Urinary bladder (tissue), 4 donors: ENCODE results near the gene CDKL4. TPM values are rescaled to one million over a fixed set of nuclear protein-coding genes. Genes with fewer than 3 reads are reported as not detected.

Source experiments
- DNase-seq: peaks from one replicate; pipeline ENCODE4 v3.0.0-alpha.2; 2015; ENCODE audit errors: extremely low spot score
- H3K27ac ChIP-seq: one replicate; pipeline ENCODE4 v1.5.1; 2013; ENCODE audit warnings: low read depth, mild to moderate bottlenecking, moderate library complexity
- H3K36me3 ChIP-seq: one replicate; pipeline ENCODE4 v1.6.1; 2013; ENCODE audit warnings: mild to moderate bottlenecking, moderate library complexity; ENCODE audit not compliant: insufficient read depth
- H3K4me1 ChIP-seq: one replicate; pipeline ENCODE4 v1.6.1; 2013; ENCODE audit warnings: mild to moderate bottlenecking, moderate library complexity; ENCODE audit not compliant: insufficient read depth
- H3K4me3 ChIP-seq: one replicate; pipeline ENCODE4 v1.5.1; 2013; ENCODE audit warnings: low read depth, low read length
- WGBS: extraction: QIAGEN DNeasy Blood & Tissue Kit; methylation state at CpG from one replicate; pipeline ENCODE4 v1.1.7; 2013; 5-methylcytosine and 5-hydroxymethylcytosine counted together
- polyA plus RNA-seq: library from polyadenylated mRNA; stranded (reverse); fragments of 200-250 nt; gene quantifications from one replicate; pipeline ENCODE4 v1.2.3, GENCODE V29; 2013
- total RNA-seq: library from RNA; depleted of rRNA; stranded (reverse); fragments of >200 nt; gene quantifications from one replicate; pipeline ENCODE4 v1.2.3, GENCODE V29; 2014
- donor health status: healthy with polysubstance abuse.
- donor health status: healthy.

Gene CDKL4
- total RNA-seq (7.5 TPM), polyA plus RNA-seq (0.11 TPM)

DNA sequence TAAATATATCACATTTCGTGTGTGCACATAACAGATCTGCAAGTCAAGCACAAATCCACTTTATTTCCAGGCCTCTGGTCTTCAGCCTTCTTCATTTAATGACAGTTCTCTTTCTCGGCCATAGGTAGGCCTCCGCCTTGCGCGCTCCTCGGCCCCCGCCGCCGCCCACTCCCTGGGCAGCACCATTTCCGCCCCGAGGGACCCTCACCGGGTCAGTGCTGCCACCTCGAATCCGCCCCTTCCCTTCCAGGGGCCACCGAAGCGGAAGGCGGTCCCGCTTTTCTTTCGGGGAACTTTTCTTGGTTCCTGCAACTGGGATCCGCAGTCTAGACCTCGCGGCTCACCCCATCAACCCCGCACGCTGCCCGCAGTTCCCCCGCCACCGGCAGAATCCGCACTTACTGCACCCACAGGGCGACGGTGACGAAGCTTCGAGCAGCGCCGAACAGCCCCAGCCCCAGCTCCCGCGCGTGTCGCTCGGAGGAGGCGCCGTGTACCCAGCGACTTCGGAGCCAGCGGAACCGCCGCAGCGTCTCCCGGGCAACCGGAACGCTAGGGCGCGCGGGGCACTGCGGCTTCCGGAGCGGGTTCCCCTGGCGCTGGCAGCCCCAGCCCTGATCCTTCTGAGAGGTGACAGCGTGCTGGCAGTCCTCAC is at the start of gene CDKL4:
CDKL4 (minus strand) TSS at position 502 of the 655 bp plus-strand sequence.
- WGBS = 53% methylated on average over 58 of the region's 58 CpGs
- H3K4me3 ChIP-seq = no peak within 1 kb of the TSS
- no peak within 1 kb of the TSS for H3K27ac ChIP-seq
- H3K4me1 ChIP-seq = no peaks in the 10 kb centered on the region
- DNase-seq = no peak
- H3K36me3 ChIP-seq = no peaks in the 10 kb centered on the region

- Histone ChIP-seq H3K27ac (no peak overlapping the region), H3K36me3 (peaks cover 3% of the 10 kb centered on the region), H3K4me1 (no peaks in the 10 kb centered on the region), H3K4me3 (no peak overlapping the region)
- WGBS = 94% methylated on average over 6 of the region's 6 CpGs
- DNase-seq = no peak
Measured at GRCh38 chr2:39290433-39290832, 46.7 kb upstream of the CDKL4 start.

- no peak overlapping the region for H3K27ac ChIP-seq
- peaks cover 5% of the 10 kb centered on the region for H3K36me3 ChIP-seq
- DNase-seq = no peak
- no peak overlapping the region for H3K4me3 ChIP-seq
- no peaks in the 10 kb centered on the region for H3K4me1 ChIP-seq
Measured at GRCh38 chr2:39289609-39290008, 45.8 kb upstream of the CDKL4 start.

- H3K4me1 ChIP-seq = no peaks in the 10 kb centered on the region
- no peak overlapping the region for H3K4me3 ChIP-seq
- H3K27ac ChIP-seq = no peak overlapping the region
- H3K36me3 ChIP-seq = peaks cover 9% of the 10 kb centered on the region
- DNase-seq = no peak
- WGBS = 95% methylated on average over 1 of the region's 1 CpG
Measured at GRCh38 chr2:39283561-39283960, 39.8 kb upstream of the CDKL4 start.

DNA sequence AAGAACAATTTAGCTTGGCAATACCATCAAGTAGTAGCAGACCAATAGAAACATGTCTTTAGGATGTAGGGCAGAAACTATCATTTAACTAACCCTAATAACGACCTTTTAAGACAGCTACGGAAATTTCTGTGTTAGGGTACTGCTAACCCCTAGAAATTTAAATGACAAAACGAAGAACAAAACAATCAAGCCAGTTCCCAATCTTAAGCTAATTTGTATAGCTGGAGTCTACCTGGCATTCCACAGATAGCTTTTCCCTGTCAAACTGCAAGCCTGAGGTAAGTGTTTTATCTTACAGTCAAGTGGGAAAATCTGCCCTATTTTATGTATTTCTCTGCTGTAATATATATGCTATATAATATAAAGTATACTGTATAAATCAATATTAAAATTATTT is 37.6 kb upstream of the CDKL4 start:
- 90% methylated on average over 3 of the region's 3 CpGs for WGBS

DNA sequence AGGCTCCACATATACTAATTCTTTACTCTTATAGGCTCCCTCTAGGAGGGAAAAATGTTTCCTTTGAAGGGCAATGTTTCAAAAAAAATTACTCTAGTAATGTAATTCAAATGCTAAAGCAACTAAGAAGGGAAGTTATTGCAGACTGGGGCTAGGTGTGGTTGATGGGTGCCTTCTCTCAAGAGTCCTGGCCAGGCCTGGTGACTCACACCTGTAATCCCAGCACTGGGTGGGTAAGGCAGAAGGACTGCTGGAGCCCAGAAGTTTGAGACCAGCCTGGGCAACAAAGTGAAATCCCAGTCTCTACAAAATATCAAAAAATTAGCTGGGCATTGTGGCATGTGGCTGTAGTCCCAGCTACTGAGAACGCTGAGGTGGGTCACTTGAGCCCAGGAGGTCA is 31.2 kb upstream of the CDKL4 start:
- no peak overlapping the region for H3K27ac ChIP-seq

More for the DNA sequence above, 37.6 kb upstream of the CDKL4 start:
- Histone ChIP-seq H3K27ac (no peak overlapping the region), H3K36me3 (peaks cover 9% of the 10 kb centered on the region), H3K4me3 (no peak overlapping the region), H3K4me1 (no peaks in the 10 kb centered on the region)
- no peak for DNase-seq

DNA sequence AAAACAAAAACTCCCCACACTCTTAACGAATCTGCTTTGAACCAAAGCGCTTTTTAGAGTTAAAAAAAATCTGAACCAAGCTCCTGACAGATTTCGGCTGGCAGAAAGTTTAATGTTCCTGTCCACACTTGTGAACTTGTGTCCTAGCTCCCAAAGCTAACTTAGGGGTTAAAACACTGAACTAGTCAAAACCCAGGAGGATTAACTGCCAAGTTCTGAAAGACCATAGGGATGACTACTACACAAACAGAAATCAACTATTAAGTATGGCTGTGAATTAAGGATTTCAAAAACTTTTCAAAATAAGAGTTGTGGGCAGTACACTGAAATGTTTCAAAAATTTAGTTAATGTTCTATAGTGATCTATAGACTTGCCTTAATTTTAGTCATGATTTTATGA is 26.2 kb upstream of the CDKL4 start:
- Histone ChIP-seq H3K4me3 (no peak overlapping the region), H3K36me3 (no peaks in the 10 kb centered on the region), H3K4me1 (no peaks in the 10 kb centered on the region), H3K27ac (no peak overlapping the region)
- no peak for DNase-seq
- WGBS = 82% methylated on average over 3 of the region's 3 CpGs

More for the DNA sequence above, 31.2 kb upstream of the CDKL4 start:
- DNase-seq = no peak
- WGBS = 95% methylated on average over 1 of the region's 1 CpG
- no peaks in the 10 kb centered on the region for H3K36me3 ChIP-seq
- no peaks in the 10 kb centered on the region for H3K4me1 ChIP-seq
- H3K4me3 ChIP-seq = no peak overlapping the region

DNA sequence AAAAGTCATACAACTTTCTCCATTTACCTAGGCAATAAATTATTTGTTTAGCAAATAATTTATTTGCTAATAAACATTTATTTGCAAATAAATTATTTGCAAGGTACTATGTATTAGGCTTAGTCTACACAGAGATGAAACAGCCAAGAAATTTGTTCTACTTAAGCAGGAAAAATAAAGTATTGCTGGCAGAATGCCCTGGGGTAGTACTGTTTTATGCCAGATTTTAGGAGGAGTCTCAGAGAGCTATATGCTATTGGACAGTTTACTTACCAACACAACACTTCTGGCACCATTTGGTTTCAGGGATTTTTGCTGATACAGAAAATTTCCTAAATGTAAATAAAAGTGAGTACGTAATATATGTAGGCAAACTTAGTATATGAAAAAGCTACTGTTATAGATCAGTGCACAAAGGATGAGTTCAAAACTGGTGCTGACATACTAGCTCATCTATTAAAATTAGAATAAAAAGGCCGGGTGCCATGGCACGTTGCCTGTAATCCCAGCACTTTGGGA is 23.2 kb upstream of the CDKL4 start:
- Histone ChIP-seq H3K36me3 (no peaks in the 10 kb centered on the region), H3K27ac (no peak overlapping the region), H3K4me1 (no peaks in the 10 kb centered on the region), H3K4me3 (no peak overlapping the region)
- no peak for DNase-seq
- 79% methylated on average over 3 of the region's 3 CpGs for WGBS

DNA sequence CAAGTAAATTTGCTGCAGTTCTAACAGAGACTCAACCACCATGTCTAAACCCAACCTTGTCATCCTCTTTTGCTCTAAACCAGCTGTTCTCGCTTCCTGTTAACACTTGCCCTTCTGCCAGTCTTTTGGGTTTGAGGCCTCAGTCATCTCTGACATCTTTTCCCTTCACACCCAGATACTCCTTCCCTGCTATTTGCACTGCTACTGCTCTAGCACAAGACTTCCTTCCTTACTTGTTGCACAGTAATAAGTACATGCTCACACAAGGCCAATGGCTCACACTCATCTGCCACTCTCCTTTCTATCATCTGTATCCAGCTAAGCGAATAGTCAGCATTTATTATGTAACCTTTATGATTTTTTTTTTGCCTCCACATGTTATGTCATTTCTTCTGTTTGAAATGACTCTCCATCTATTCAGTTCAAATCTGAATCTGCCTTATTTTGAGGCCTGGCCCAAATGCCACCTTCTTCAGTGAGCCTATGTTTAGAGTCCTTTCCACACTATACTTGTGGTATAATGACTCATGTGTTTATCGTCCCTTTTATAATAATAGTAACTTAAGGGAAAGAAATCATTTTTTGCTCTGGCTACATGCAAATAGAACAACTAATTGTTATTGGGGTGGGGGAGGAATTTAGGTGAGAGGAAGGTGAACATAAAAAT is 22.5 kb upstream of the CDKL4 start:
- H3K27ac ChIP-seq = no peak overlapping the region
- WGBS = 89% methylated on average over 3 of the region's 3 CpGs
- no peaks in the 10 kb centered on the region for H3K4me1 ChIP-seq
- H3K4me3 ChIP-seq = no peak overlapping the region
- no peak for DNase-seq
- no peaks in the 10 kb centered on the region for H3K36me3 ChIP-seq

DNA sequence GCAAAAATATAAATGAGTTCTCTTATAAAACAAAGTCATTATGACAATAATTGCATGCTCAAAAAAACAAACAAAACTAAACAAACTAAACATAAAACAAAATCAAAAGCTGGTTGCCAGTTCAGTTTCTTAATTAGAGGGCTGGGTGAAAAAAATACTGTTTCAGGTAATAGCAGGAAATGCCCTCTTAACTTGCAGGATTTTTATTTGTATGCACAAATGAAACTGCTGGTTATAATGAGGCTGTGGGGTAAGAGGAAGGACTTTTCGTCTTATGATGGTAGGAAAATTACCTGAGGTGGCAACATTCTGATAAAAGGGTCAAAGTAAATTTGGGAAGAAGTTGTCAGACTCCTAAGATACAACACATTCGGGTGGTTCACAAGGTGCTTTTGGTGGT is 21.5 kb upstream of the CDKL4 start:
- no peak for DNase-seq
- no peaks in the 10 kb centered on the region for H3K36me3 ChIP-seq
- 89% methylated on average over 2 of the region's 2 CpGs for WGBS
- H3K4me1 ChIP-seq = no peaks in the 10 kb centered on the region
- H3K27ac ChIP-seq = no peak overlapping the region
- H3K4me3 ChIP-seq = no peak overlapping the region

DNA sequence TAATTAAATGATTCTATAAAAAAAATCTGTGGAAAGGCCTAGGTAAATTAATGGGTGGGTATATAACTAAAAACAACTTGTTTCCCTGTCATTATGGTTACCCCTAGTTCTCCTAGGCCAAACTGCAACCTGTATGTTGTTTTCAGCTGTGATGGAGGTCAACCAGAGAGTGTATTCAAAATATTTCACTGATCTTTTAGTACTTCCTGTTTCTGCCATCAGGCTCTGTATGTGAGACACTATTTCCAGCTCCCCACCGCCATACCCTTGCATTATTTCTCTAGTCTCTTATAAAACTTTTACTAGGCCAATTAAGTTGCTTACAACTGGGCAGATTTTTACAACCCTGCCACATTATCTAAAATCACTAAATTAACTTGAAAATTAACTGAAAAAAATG is 21.0 kb upstream of the CDKL4 start:
- no peaks in the 10 kb centered on the region for H3K36me3 ChIP-seq
- WGBS = 66% methylated on average over 1 of the region's 1 CpG

GRCh38 chr2:39260087-39260486 is 16.3 kb upstream of the CDKL4 start:
- WGBS = 95% methylated on average over 4 of the region's 4 CpGs
- H3K27ac ChIP-seq = no peak overlapping the region
- DNase-seq = no peak
- H3K36me3 ChIP-seq = no peaks in the 10 kb centered on the region
- no peak overlapping the region for H3K4me3 ChIP-seq
- H3K4me1 ChIP-seq = no peaks in the 10 kb centered on the region

More for the DNA sequence above, 21.0 kb upstream of the CDKL4 start:
- H3K27ac ChIP-seq = no peak overlapping the region
- no peak for DNase-seq
- no peaks in the 10 kb centered on the region for H3K4me1 ChIP-seq
- H3K4me3 ChIP-seq = no peak overlapping the region

GRCh38 chr2:39256040-39256439 is 12.3 kb upstream of the CDKL4 start:
- H3K36me3 ChIP-seq = no peaks in the 10 kb centered on the region
- H3K4me1 ChIP-seq = no peaks in the 10 kb centered on the region
- no peak overlapping the region for H3K27ac ChIP-seq
- no peak for DNase-seq
- H3K4me3 ChIP-seq = no peak overlapping the region

- Histone ChIP-seq H3K36me3 (no peaks in the 10 kb centered on the region), H3K4me1 (no peaks in the 10 kb centered on the region), H3K4me3 (no peak overlapping the region), H3K27ac (no peak overlapping the region)
- DNase-seq = no peak
- WGBS = 80% methylated on average over 18 of the region's 18 CpGs
Measured at GRCh38 chr2:39252888-39253518, 9.2 kb upstream of the CDKL4 start.
